Transverse colon (tissue), 4 donors: Measurements from ENCODE around the gene SYT13. TPM values are rescaled to one million over a fixed set of nuclear protein-coding genes. Genes with fewer than 3 reads are reported as not detected.

Experiments used
- DNase-seq: peaks from one replicate; pipeline ENCODE4 v3.0.0-alpha.2; 2019
- H3K27ac ChIP-seq, 4 donors: fragments of 200-600 bp; sonication (generic); 2 replicates each; pipeline ENCODE4 v1.5.1; 2016 to 2018; ENCODE audit warnings: inconsistent platforms in 4 of 4
- H3K27me3 ChIP-seq: fragments of 200-600 bp; sonication (generic); 2 replicates; pipeline ENCODE4 v1.5.1; 2017; ENCODE audit warnings: inconsistent platforms
- H3K36me3 ChIP-seq, 4 donors: fragments of 200-600 bp; sonication (generic); 2 replicates each; pipeline ENCODE4 v1.5.1; 2017 to 2019; ENCODE audit warnings: inconsistent platforms in 4 of 4
- H3K4me1 ChIP-seq, 4 donors: fragments of 200-600 bp; sonication (generic); 2 replicates each; pipeline ENCODE4 v1.5.1; 2017 to 2020; ENCODE audit warnings: inconsistent platforms in 4 of 4
- H3K4me3 ChIP-seq, 4 donors: fragments of 200-600 bp; sonication (generic); 1 replicate in 1 of 4; 2 replicates in 3 of 4; pipeline versions ENCODE4 v1.5.1 to v1.6.1; 2017 to 2019; ENCODE audit warnings: inconsistent platforms in 4 of 4
- H3K9me3 ChIP-seq, 2 donors: fragments of 200-600 bp; sonication (generic); 2 replicates each; pipeline ENCODE4 v1.5.1; 2017 to 2019; ENCODE audit warnings: inconsistent platforms in 2 of 2
- EP300 ChIP-seq: sonication (generic); formaldehyde crosslinking; IDR thresholded peaks from one replicate; pipeline ENCODE4 v1.6.1; 2017; ENCODE audit warnings: antibody characterized with exemption, low read depth
- POLR2A ChIP-seq: fragments of 450-650 bp; IDR thresholded peaks from one replicate; pipeline ENCODE4 v1.6.1; 2016; ENCODE audit warnings: antibody characterized with exemption, mild to moderate bottlenecking, moderate library complexity
- POLR2AphosphoS5 ChIP-seq, 3 donors: sonication (generic); formaldehyde crosslinking; IDR thresholded peaks; one replicate each; pipeline ENCODE4 v1.6.1; 2016; ENCODE audit warnings: antibody characterized with exemption in 3 of 3
- WGBS, 2 donors: methylation state at CpG; one replicate each; pipeline ENCODE4 v1.1.5; 2018; ENCODE audit warnings: low coverage in 1 of 2; 5-methylcytosine and 5-hydroxymethylcytosine counted together
- in situ Hi-C, 4 donors: fragments of 200-750 bp; cut with MboI; loops; one replicate each; pipeline versions ENCODE4 v1.15.0 to v1.15.1; 2017; ENCODE audit warnings: low sequenced_read_pairs in 3 of 4, low pct_ligation_motif_present in 1 of 4, low pct_unique_long_range_greater_than_20kb in 1 of 4
- intact Hi-C: fragments of 100-400 bp; cut with DNase I; formaldehyde crosslinking; loops from one replicate; pipeline ENCODE4 v1.15.1; 2023; ENCODE audit warnings: low total_unique reads
- total RNA-seq, 4 donors: library from RNA; depleted of rRNA; stranded (reverse); fragments of >200 nt; gene quantifications; one replicate each; pipeline ENCODE4 v1.1.0, GENCODE V29; 2016
- TF ChIP-seq, protein P1 (sequence below), 5 experiments: fragments of 200-600 bp in 3 of 5; fragments of 450-650 bp in 2 of 5; sonication (generic) in 3 of 5; IDR thresholded peaks; 1 replicate in 2 of 5; 2 replicates in 3 of 5; pipeline ENCODE4 v1.5.1; 2016 to 2017; ENCODE audit warnings: antibody characterized with exemption in 5 of 5, inconsistent platforms in 3 of 5, mild to moderate bottlenecking in 2 of 5, moderate library complexity in 1 of 5

Gene SYT13
- total RNA-seq, 4 donors from 2014 or later: 10.5 to 28.6 (median 23.4) TPM

DNA sequence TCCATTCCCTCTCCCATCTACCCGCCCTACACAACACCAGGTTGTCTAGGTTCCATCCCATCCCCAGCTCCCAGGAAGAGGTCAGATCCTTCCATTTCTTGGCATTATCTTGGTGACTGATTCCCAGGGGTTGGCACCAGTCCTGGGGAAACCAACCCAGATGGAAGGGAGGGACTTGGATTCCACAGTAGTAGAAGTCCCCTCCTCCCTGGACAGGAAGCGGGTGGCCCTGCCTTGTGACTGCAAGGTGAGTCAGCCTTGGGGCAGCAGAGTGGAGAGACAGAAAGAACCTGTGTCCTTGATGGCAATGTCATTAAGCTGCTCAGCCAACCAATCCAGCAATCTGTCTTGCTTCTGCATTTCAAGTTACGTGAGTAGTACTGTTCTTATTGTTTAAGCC, 26.5 kb downstream of the SYT13 start:
- intact Hi-C loops (no loop called here), in situ Hi-C loops (no loop called here)
- WGBS, 2 donors: 59 to 100% methylated on average over 1 to 3 of the region's 3 CpGs
- no peaks in the 10 kb centered on the region for H3K27me3 ChIP-seq
- H3K4me3 ChIP-seq: no peak overlapping the region
- peak overlapping the region in 1 of 4 donors; percentile 57 for H3K27ac ChIP-seq
- H3K4me1 ChIP-seq: peaks cover 3 to 9% (median 7%) of the 10 kb centered on the region in 4 donors
- TF ChIP-seq POLR2AphosphoS5 (IDR thresholded peaks at IDR 0.05): peak in 1 of 3 donors; percentile 63
- TF ChIP-seq, protein P1, sequence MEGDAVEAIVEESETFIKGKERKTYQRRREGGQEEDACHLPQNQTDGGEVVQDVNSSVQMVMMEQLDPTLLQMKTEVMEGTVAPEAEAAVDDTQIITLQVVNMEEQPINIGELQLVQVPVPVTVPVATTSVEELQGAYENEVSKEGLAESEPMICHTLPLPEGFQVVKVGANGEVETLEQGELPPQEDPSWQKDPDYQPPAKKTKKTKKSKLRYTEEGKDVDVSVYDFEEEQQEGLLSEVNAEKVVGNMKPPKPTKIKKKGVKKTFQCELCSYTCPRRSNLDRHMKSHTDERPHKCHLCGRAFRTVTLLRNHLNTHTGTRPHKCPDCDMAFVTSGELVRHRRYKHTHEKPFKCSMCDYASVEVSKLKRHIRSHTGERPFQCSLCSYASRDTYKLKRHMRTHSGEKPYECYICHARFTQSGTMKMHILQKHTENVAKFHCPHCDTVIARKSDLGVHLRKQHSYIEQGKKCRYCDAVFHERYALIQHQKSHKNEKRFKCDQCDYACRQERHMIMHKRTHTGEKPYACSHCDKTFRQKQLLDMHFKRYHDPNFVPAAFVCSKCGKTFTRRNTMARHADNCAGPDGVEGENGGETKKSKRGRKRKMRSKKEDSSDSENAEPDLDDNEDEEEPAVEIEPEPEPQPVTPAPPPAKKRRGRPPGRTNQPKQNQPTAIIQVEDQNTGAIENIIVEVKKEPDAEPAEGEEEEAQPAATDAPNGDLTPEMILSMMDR (IDR thresholded peaks at IDR 0.05): no peak
- no peak for TF ChIP-seq POLR2A
- no peaks in the 10 kb centered on the region for H3K36me3 ChIP-seq
- peak; percentile 81 for DNase-seq
- no peaks in the 10 kb centered on the region for H3K9me3 ChIP-seq

DNA sequence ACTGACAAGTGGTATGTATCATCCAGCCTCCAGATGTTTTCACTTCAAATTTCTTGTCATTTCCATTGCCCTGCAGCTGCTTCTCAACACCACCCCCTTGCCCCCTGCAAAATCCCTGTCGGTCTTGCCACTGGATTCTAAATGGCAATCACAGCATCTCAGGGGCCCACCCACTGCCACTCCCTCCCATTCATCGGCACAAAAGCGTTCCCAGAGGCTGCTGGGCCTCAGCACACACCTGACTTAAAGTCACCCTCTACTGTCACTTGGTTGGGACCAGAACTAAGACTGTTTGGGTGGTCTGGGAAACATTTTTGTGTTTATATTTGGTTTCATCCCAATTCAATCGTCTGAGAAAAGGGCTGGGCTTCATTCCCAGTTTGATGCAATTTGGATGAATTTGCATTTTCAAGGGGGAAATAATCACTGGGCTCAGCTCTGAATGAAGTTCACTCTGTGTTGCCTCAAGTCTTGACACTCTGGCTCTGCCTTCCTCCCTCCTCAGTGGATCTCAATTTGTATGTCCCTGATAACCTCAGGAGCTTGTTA, 27.1 kb downstream of the SYT13 start:
- intact Hi-C loops (no loop called here), in situ Hi-C loops (no loop called here)
- H3K36me3 ChIP-seq: no peaks in the 10 kb centered on the region
- H3K4me3 ChIP-seq: no peak overlapping the region
- DNase-seq: no peak
- TF ChIP-seq POLR2A: no peak
- no peak for TF ChIP-seq EP300
- TF ChIP-seq, protein P1 (IDR thresholded peaks at IDR 0.05): no peak
- no peak for TF ChIP-seq POLR2AphosphoS5 (IDR thresholded peaks at IDR 0.05)
- no peaks in the 10 kb centered on the region for H3K27me3 ChIP-seq
- 32% methylated on average over 4 of the region's 4 CpGs; no CpG with 5 or more reads in 1 of the 2 donors for WGBS, 2 donors
- H3K27ac ChIP-seq: no peak overlapping the region
- H3K4me1 ChIP-seq: peaks cover 3 to 9% (median 5%) of the 10 kb centered on the region in 4 donors
- no peaks in the 10 kb centered on the region for H3K9me3 ChIP-seq

DNA sequence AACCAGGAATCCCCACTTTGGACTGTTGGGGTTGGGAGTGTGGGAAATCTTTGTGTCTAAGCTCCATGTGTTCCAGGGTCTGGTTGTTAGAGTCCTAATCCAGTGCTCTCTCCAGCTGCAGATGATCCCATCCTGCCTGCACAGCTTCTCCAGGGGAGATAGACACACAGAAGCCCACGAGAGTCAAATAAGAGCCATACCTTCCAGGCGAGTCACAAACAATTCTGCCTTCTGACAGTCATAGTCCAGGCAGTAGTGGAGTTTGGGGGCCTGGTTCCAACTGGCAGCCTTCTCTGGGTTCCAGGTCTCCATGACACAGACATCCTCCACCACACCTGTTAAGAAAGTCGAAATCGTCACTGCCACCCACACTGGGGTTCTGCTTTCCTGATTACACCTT, 32.1 kb downstream of the SYT13 start:
- no peak overlapping the region for H3K27ac ChIP-seq
- 67 to 100% methylated on average over 2 to 4 of the region's 4 CpGs for WGBS, 2 donors
- no peak overlapping the region for H3K4me3 ChIP-seq
- in situ Hi-C loops (loop anchor here in 1 of 4 donors (5.0 kb wide), 1 partner anchor 43 kb away; no protein-coding TSS in a partner anchor), intact Hi-C loops (no loop called here)
- no peaks in the 10 kb centered on the region for H3K9me3 ChIP-seq
- H3K36me3 ChIP-seq: no peaks in the 10 kb centered on the region
- TF ChIP-seq POLR2AphosphoS5 (IDR thresholded peaks at IDR 0.05) (no peak), EP300 (no peak), POLR2A (no peak)
- TF ChIP-seq, protein P1 (IDR thresholded peaks at IDR 0.05): no peak
- DNase-seq: no peak
- H3K27me3 ChIP-seq: no peaks in the 10 kb centered on the region
- H3K4me1 ChIP-seq: no peaks in the 10 kb centered on the region

DNA sequence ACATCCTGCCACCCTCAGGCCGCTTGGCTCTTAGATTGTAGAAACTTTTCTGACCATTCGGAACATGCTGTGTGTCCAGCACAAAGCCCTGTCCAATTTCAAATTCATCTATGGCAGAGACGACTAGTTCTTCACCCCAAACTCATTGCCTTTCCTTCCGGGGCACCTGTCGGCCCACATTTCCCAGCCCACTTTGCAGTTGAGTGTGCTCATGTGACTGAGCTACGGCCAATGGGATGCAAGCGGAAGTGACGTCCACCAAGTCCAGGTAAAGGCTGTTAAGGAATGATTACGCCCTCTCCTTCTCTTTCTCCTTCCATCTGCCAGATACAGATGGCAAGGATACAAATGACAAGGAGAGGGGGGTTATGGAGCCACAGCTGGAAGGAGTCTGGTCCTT, 32.5 kb downstream of the SYT13 start:
- WGBS, 2 donors: 75 to 88% methylated on average over 7 to 9 of the region's 9 CpGs
- intact Hi-C loops (no loop called here), in situ Hi-C loops (loop anchor here in 1 of 4 donors (5.0 kb wide), 1 partner anchor 44 kb away; no protein-coding TSS in a partner anchor)
- H3K27me3 ChIP-seq: no peaks in the 10 kb centered on the region
- no peak for TF ChIP-seq EP300
- TF ChIP-seq, protein P1 (IDR thresholded peaks at IDR 0.05): no peak
- no peak for TF ChIP-seq POLR2A
- no peak for DNase-seq
- H3K36me3 ChIP-seq: no peaks in the 10 kb centered on the region
- H3K27ac ChIP-seq: no peak overlapping the region
- no peak overlapping the region for H3K4me3 ChIP-seq
- no peaks in the 10 kb centered on the region for H3K9me3 ChIP-seq
- no peaks in the 10 kb centered on the region for H3K4me1 ChIP-seq
